ENCODE measurements around the gene PPM1A. TPM values are rescaled to one million over a fixed set of nuclear protein-coding genes. Genes with fewer than 3 reads are reported as not detected.
A peak's percentile ranks its signal among the peaks of the same experiment; 100 is the strongest.

The PPM1A gene
- total and polyA plus RNA-seq, 4 donors: 21.4 to 61.5 (median 33.6) TPM

- Histone ChIP-seq H3K9ac (ENCODE audit: insufficient read depth in 1 of 2, low read length in 2 of 2) (no peak overlapping the region), H3K27ac (ENCODE audit: low read depth in 1 of 2, low read length in 1 of 2) (no peak overlapping the region), H3K27me3 (ENCODE audit: control insufficient read depth in 3 of 3, insufficient read depth in 3 of 3, low read length in 2 of 3) (no peaks in the 10 kb centered on the region), H3K36me3 (ENCODE audit: control insufficient read depth in 4 of 4, insufficient read depth in 4 of 4, low read length in 4 of 4) (no peaks in the 10 kb centered on the region), H3K9me3 (ENCODE audit: control insufficient read depth in 4 of 4, insufficient read depth in 3 of 4, low read length in 3 of 4) (no peaks in the 10 kb centered on the region), H3K4me3 (no peak overlapping the region), H3K4me1 (ENCODE audit: control insufficient read depth in 5 of 5, insufficient read depth in 5 of 5, low read length in 5 of 5) (peaks cover 0 to 4% (median 0%) of the 10 kb centered on the region in 5 donors)
- DNase-seq (peak in 2 of 3 donors; percentile 31 to 45), ATAC-seq (ENCODE audit: insufficient read depth, low FRiP score) (no peak)
- 50 to 58% methylated on average over 2 of the region's 2 CpGs for WGBS, 2 donors
- TF ChIP-seq, protein P1, sequence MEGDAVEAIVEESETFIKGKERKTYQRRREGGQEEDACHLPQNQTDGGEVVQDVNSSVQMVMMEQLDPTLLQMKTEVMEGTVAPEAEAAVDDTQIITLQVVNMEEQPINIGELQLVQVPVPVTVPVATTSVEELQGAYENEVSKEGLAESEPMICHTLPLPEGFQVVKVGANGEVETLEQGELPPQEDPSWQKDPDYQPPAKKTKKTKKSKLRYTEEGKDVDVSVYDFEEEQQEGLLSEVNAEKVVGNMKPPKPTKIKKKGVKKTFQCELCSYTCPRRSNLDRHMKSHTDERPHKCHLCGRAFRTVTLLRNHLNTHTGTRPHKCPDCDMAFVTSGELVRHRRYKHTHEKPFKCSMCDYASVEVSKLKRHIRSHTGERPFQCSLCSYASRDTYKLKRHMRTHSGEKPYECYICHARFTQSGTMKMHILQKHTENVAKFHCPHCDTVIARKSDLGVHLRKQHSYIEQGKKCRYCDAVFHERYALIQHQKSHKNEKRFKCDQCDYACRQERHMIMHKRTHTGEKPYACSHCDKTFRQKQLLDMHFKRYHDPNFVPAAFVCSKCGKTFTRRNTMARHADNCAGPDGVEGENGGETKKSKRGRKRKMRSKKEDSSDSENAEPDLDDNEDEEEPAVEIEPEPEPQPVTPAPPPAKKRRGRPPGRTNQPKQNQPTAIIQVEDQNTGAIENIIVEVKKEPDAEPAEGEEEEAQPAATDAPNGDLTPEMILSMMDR (IDR thresholded peaks at IDR 0.05; ENCODE audit: control extremely low read depth, extremely low read depth): no peak
Observed at GRCh38 chr14:60346706-60347105, 97.7 kb downstream of the PPM1A start.

DNA sequence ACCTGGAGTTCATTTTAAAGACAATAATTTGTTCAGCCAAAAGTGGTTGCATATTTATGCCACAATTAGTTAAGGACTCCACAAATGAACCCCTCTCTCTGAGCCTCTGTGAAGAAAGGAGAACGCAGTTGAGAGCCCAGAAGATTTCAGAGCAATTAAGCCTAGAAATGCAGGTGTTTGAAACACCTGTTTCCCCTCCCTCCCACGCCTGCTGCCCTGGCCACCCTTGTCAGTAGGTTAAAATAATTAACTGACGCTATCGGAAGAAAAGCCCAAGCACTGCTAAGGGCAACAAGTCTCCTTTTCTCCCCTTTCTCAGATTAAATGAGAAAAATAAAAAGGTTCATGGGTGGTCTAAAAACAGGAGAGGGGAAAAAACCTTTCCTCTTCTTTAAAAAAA lies 99.2 kb downstream of the PPM1A start:
- ATAC-seq (ENCODE audit: insufficient read depth, low FRiP score): no peak
- Histone ChIP-seq H3K27me3 (ENCODE audit: control insufficient read depth in 3 of 3, insufficient read depth in 3 of 3, low read length in 2 of 3) (no peaks in the 10 kb centered on the region), H3K4me1 (ENCODE audit: control insufficient read depth in 5 of 5, insufficient read depth in 5 of 5, low read length in 5 of 5) (peaks cover 0 to 4% (median 0%) of the 10 kb centered on the region in 5 donors), H3K9me3 (ENCODE audit: control insufficient read depth in 4 of 4, insufficient read depth in 3 of 4, low read length in 3 of 4) (no peaks in the 10 kb centered on the region), H3K36me3 (ENCODE audit: control insufficient read depth in 4 of 4, insufficient read depth in 4 of 4, low read length in 4 of 4) (no peaks in the 10 kb centered on the region), H3K27ac (ENCODE audit: low read depth in 1 of 2, low read length in 1 of 2) (no peak overlapping the region), H3K9ac (ENCODE audit: insufficient read depth in 1 of 2, low read length in 2 of 2) (no peak overlapping the region), H3K4me3 (no peak overlapping the region)
- 83 to 87% methylated on average over 4 of the region's 4 CpGs for WGBS, 2 donors
- TF ChIP-seq, protein P1 (IDR thresholded peaks at IDR 0.05; ENCODE audit: control extremely low read depth, extremely low read depth): no peak
- DNase-seq: no peak

Other genes starting within 250 kb of the PPM1A start
- 100 to 1,000 TPM in 1 of 2 donors, 10 to 100 TPM in 1; 52.5 to 104 TPM for gene PCNX4, start 157.3 kb upstream of the PPM1A start, total RNA-seq
- gene PCNX4, start 157.3 kb upstream of the PPM1A start, polyA plus RNA-seq: 10 to 100 TPM; 14.3 to 16.1 TPM
- 10 to 100 TPM; 45.5 to 81.2 TPM for gene DHRS7, start 83.8 kb upstream of the PPM1A start, total RNA-seq
- 10 to 100 TPM; 74.8 to 91.8 TPM for gene DHRS7, start 83.8 kb upstream of the PPM1A start, polyA plus RNA-seq
- 1 to 10 TPM in 1 of 2 donors, under 1 TPM in 1; 0.64 to 1.1 TPM for gene C14orf39, start 236.8 kb downstream of the PPM1A start, total RNA-seq
- gene C14orf39, start 236.8 kb downstream of the PPM1A start, polyA plus RNA-seq: under 1 TPM; 0.02 to 0.08 TPM